Caco-2 (cell line): ENCODE data around the gene THSD7A. TPM values are rescaled to one million over a fixed set of nuclear protein-coding genes. Genes with fewer than 3 reads are reported as not detected.

Experiments
- BruUV-seq: library from RNA; stranded (reverse); fragments of 400-500 nt; replicated peaks from 2 replicates; lab custom pipeline; 2021; lab: Mats Ljungman, UMichigan
- CTCF ChIA-PET: fragments of 300-600 bp; sonication (Branson Sonifier 250); formaldehyde crosslinking; loops from one replicate; lab custom pipeline; 2022; ENCODE audit warnings: antibody characterized with exemption; lab: Charles Lee
- POLR2A ChIA-PET: fragments of 300-600 bp; sonication (Branson Sonifier 250); formaldehyde crosslinking; loops from one replicate; lab custom pipeline; 2022; ENCODE audit warnings: antibody characterized with exemption; lab: Charles Lee
- DNase-seq, 2 experiments: peaks; one replicate each; pipeline versions ENCODE4 v3.0.0 to v3.0.0-alpha.2; 2020 to 2022
- H3K27me3 ChIP-seq: replicated peaks from 2 replicates; pipeline ENCODE4 v1.6.0; 2011; ENCODE audit warnings: low read length; ENCODE audit not compliant: control insufficient read depth, insufficient read depth
- H3K36me3 ChIP-seq: 2 replicates; pipeline ENCODE4 v1.5.1; 2011; ENCODE audit warnings: low read length; ENCODE audit not compliant: control insufficient read depth, insufficient read depth
- H3K4me1 ChIP-seq: fragments of 250-450 bp; sonication (Bioruptor Pico); 2 replicates; pipeline ENCODE4 v1.5.1; 2020; ENCODE audit warnings: mild to moderate bottlenecking
- H3K4me3 ChIP-seq: 2 replicates; pipeline ENCODE4 v1.5.1; 2011; ENCODE audit warnings: low read depth, mild to moderate bottlenecking, control low read depth, low read length
- H3K9me3 ChIP-seq: fragments of 250-450 bp; sonication (Bioruptor Pico); 2 replicates; pipeline ENCODE4 v1.5.1; 2020; ENCODE audit warnings: mild to moderate bottlenecking, moderate library complexity
- H3K27ac Mint-ChIP-seq: one replicate; pipeline ENCODE4 v1.8.0; 2022; ENCODE audit warnings: mixed read lengths; ENCODE audit not compliant: unreplicated experiment
- H3K27me3 Mint-ChIP-seq: one replicate; pipeline ENCODE4 v1.8.0; 2022; ENCODE audit warnings: mixed read lengths; ENCODE audit not compliant: insufficient read depth, unreplicated experiment
- H3K36me3 Mint-ChIP-seq: one replicate; pipeline ENCODE4 v1.8.0; 2022; ENCODE audit warnings: mild to moderate bottlenecking, mixed read lengths; ENCODE audit not compliant: insufficient read depth, unreplicated experiment
- H3K4me1 Mint-ChIP-seq: one replicate; pipeline ENCODE4 v1.8.0; 2022; ENCODE audit warnings: low read depth, mixed read lengths; ENCODE audit not compliant: unreplicated experiment
- H3K4me3 Mint-ChIP-seq: one replicate; pipeline ENCODE4 v1.8.0; 2022; ENCODE audit warnings: mild to moderate bottlenecking, moderate library complexity, mixed read lengths; ENCODE audit not compliant: unreplicated experiment
- H3K9me3 Mint-ChIP-seq: one replicate; pipeline ENCODE4 v1.8.0; 2022; ENCODE audit warnings: mixed read lengths; ENCODE audit not compliant: unreplicated experiment
- CTCF ChIP-seq, 2 experiments: fragments of 200-600 bp in 1 of 2; IDR thresholded peaks; 1 replicate in 1 of 2; 2 replicates in 1 of 2; pipeline versions ENCODE4 v1.5.1 to v1.8.0; 2011 to 2022; ENCODE audit warnings: antibody characterized with exemption in 1 of 2, control low read depth in 1 of 2, inconsistent platforms in 1 of 2, low read depth in 1 of 2, low read length in 1 of 2, mild to moderate bottlenecking in 1 of 2, moderate library complexity in 1 of 2; ENCODE audit not compliant: insufficient read depth in 1 of 2, severe bottlenecking in 1 of 2, unreplicated experiment in 1 of 2
- intact Hi-C: fragments of 100-400 bp; cut with micrococcal nuclease; formaldehyde crosslinking; loops from one replicate; pipeline ENCODE4 v1.10.0; 2022; ENCODE audit not compliant: unreplicated experiment
- total RNA-seq: library from RNA; stranded (reverse); gene quantifications from 2 replicates; pipeline ENCODE4 v1.2.3, GENCODE V29; 2022

Gene THSD7A
- total RNA-seq, 1 experiment from 2014 or later = 0.05 TPM

- H3K27me3 Mint-ChIP-seq = no peaks in the 10 kb centered on the region
- no peak overlapping the region for H3K27ac Mint-ChIP-seq
- Histone ChIP-seq H3K4me3 (no peak overlapping the region), H3K9me3 (no peaks in the 10 kb centered on the region), H3K27me3 (no peaks in the 10 kb centered on the region), H3K36me3 (no peaks in the 10 kb centered on the region), H3K4me1 (no peaks in the 10 kb centered on the region)
- no peak overlapping the region for H3K4me3 Mint-ChIP-seq
- H3K36me3 Mint-ChIP-seq = no peaks in the 10 kb centered on the region
- no peaks in the 10 kb centered on the region for H3K9me3 Mint-ChIP-seq
- POLR2A ChIA-PET = no interaction called here
- BruUV-seq = no TSS peak
- CTCF ChIA-PET = no interaction called here
- no peaks in the 10 kb centered on the region for H3K4me1 Mint-ChIP-seq
- DNase-seq = no peak
- TF ChIP-seq CTCF (IDR thresholded peaks at IDR 0.05; ENCODE audit: insufficient read depth in 1 of 2, low read depth in 1 of 2, low read length in 1 of 2, severe bottlenecking in 1 of 2, unreplicated experiment in 1 of 2) = no peak
- intact Hi-C loops = no loop called here
Measured at GRCh38 chr7:11593322-11593721, 238.7 kb downstream of the THSD7A start.

- CTCF ChIA-PET = no interaction called here
- no peak for TF ChIP-seq CTCF (IDR thresholded peaks at IDR 0.05; ENCODE audit: insufficient read depth in 1 of 2, low read depth in 1 of 2, low read length in 1 of 2, severe bottlenecking in 1 of 2, unreplicated experiment in 1 of 2)
- Histone ChIP-seq H3K4me1 (no peaks in the 10 kb centered on the region), H3K9me3 (no peaks in the 10 kb centered on the region), H3K27me3 (no peaks in the 10 kb centered on the region), H3K4me3 (no peak overlapping the region), H3K36me3 (no peaks in the 10 kb centered on the region)
- no peak for DNase-seq
- H3K4me3 Mint-ChIP-seq = no peak overlapping the region
- intact Hi-C loops = no loop called here
- H3K27ac Mint-ChIP-seq = no peak overlapping the region
- no peaks in the 10 kb centered on the region for H3K27me3 Mint-ChIP-seq
- no peaks in the 10 kb centered on the region for H3K9me3 Mint-ChIP-seq
- no peaks in the 10 kb centered on the region for H3K4me1 Mint-ChIP-seq
- no peaks in the 10 kb centered on the region for H3K36me3 Mint-ChIP-seq
- BruUV-seq = no TSS peak
- POLR2A ChIA-PET = no interaction called here
Measured at GRCh38 chr7:11592699-11593098, 239.3 kb downstream of the THSD7A start.

- no peaks in the 10 kb centered on the region for H3K4me1 Mint-ChIP-seq
- H3K4me3 ChIP-seq = no peak overlapping the region
- ChIA-PET CTCF (no interaction called here), POLR2A (no interaction called here)
- H3K9me3 ChIP-seq = no peaks in the 10 kb centered on the region
- no TSS peak for BruUV-seq
- TF ChIP-seq CTCF (IDR thresholded peaks at IDR 0.05; ENCODE audit: insufficient read depth in 1 of 2, low read depth in 1 of 2, low read length in 1 of 2, severe bottlenecking in 1 of 2, unreplicated experiment in 1 of 2) = no peak
- intact Hi-C loops = no loop called here
- no peak overlapping the region for H3K27ac Mint-ChIP-seq
- no peaks in the 10 kb centered on the region for H3K27me3 ChIP-seq
- no peaks in the 10 kb centered on the region for H3K9me3 Mint-ChIP-seq
- no peaks in the 10 kb centered on the region for H3K36me3 Mint-ChIP-seq
- no peaks in the 10 kb centered on the region for H3K4me1 ChIP-seq
- DNase-seq = no peak
- no peaks in the 10 kb centered on the region for H3K36me3 ChIP-seq
- H3K4me3 Mint-ChIP-seq = no peak overlapping the region
- no peaks in the 10 kb centered on the region for H3K27me3 Mint-ChIP-seq
Measured at GRCh38 chr7:11591943-11592342, 240.1 kb downstream of the THSD7A start.
